Stomach (tissue), 9 donors: ENCODE results near the gene IMPDH2. TPM values are rescaled to one million over a fixed set of nuclear protein-coding genes. Genes with fewer than 3 reads are reported as not detected.

Source experiments
- DNase-seq, 2 donors: peaks; one replicate each; pipeline versions ENCODE4 v3.0.0 to v3.0.0-alpha.2; 2013 to 2019
- H3K27ac ChIP-seq, 5 donors: fragments of 200-600 bp in 4 of 5; sonication (generic) in 4 of 5; one replicate each; pipeline ENCODE4 v1.5.1; 2013 to 2019; ENCODE audit warnings: mild to moderate bottlenecking in 1 of 5, moderate library complexity in 1 of 5
- H3K27me3 ChIP-seq, 3 donors: fragments of 200-600 bp; sonication (generic); one replicate each; pipeline ENCODE4 v1.5.1; 2017 to 2019; ENCODE audit warnings: mixed run types in 1 of 3
- H3K36me3 ChIP-seq, 4 donors: fragments of 200-600 bp; sonication (generic); 1 replicate in 3 of 4; 2 replicates in 1 of 4; pipeline ENCODE4 v1.5.1; 2016 to 2019
- H3K4me1 ChIP-seq, 4 donors: fragments of 200-600 bp; sonication (generic); one replicate each; pipeline ENCODE4 v1.5.1; 2016 to 2019
- H3K4me3 ChIP-seq, 4 donors: fragments of 200-600 bp; sonication (generic) in 3 of 4; one replicate each; pipeline ENCODE4 v1.5.1; 2016 to 2019; ENCODE audit warnings: mild to moderate bottlenecking in 1 of 4
- H3K9me3 ChIP-seq, 4 donors: fragments of 200-600 bp; sonication (generic); one replicate each; pipeline ENCODE4 v1.5.1; 2016 to 2019
- CTCF ChIP-seq, 7 experiments: fragments of 450-650 bp in 4 of 7; fragments of 200-600 bp in 3 of 7; sonication (generic) in 3 of 7; IDR thresholded peaks; one replicate each; pipeline ENCODE4 v1.5.1; 2016 to 2019; ENCODE audit warnings: antibody characterized with exemption in 7 of 7, control low read depth in 2 of 7, mild to moderate bottlenecking in 1 of 7
- EP300 ChIP-seq: sonication (generic); formaldehyde crosslinking; IDR thresholded peaks from one replicate; pipeline ENCODE4 v1.6.1; 2017; ENCODE audit warnings: antibody characterized with exemption
- POLR2A ChIP-seq, 4 donors: fragments of 450-650 bp; IDR thresholded peaks; one replicate each; pipeline ENCODE4 v1.6.1; 2016; ENCODE audit warnings: antibody characterized with exemption in 4 of 4, control low read depth in 2 of 4, mild to moderate bottlenecking in 1 of 4, moderate library complexity in 1 of 4
- POLR2AphosphoS5 ChIP-seq, 3 donors: sonication (generic); formaldehyde crosslinking; IDR thresholded peaks; one replicate each; pipeline ENCODE4 v1.6.1; 2016; ENCODE audit warnings: antibody characterized with exemption in 3 of 3
- WGBS, 5 donors: extraction: QIAGEN DNeasy Blood & Tissue Kit in 3 of 5; methylation state at CpG; one replicate each; pipeline versions ENCODE4 v1.1.5 to v1.1.7; 2013 to 2018; 5-methylcytosine and 5-hydroxymethylcytosine counted together
- intact Hi-C: fragments of 100-400 bp; cut with DNase I; formaldehyde crosslinking; loops from one replicate; pipeline ENCODE4 v1.15.1; 2023; ENCODE audit warnings: low total_unique reads
- polyA plus RNA-seq, 3 donors: library from polyadenylated mRNA; stranded (reverse); fragments of 200-250 nt; gene quantifications; one replicate each; pipeline ENCODE4 v1.2.3, GENCODE V29; 2013
- total RNA-seq, 5 donors: library from RNA; depleted of rRNA; stranded (reverse); fragments of >200 nt; gene quantifications; one replicate each; pipeline versions ENCODE4 v1.1.0 to v1.2.3, GENCODE V29; 2014 to 2016
- donor health status: healthy with polysubstance abuse.
- donor health status: Bipolar disorder and iron deficiency.
- donor health status: healthy.

Gene IMPDH2
- total and polyA plus RNA-seq, 8 donors: 50.4 to 159 (median 107) TPM

- H3K4me1 ChIP-seq: peaks cover 25 to 72% (median 58%) of the 10 kb centered on the region in 4 donors
- peaks cover 36 to 61% (median 57%) of the 10 kb centered on the region in 4 donors for H3K36me3 ChIP-seq
- WGBS, 5 donors: 86 to 91% (median 90%) methylated on average over 8 of the region's 8 CpGs
- no peaks in the 10 kb centered on the region for H3K9me3 ChIP-seq
- H3K4me3 ChIP-seq: no peak overlapping the region
- H3K27ac ChIP-seq: no peak overlapping the region
- TF ChIP-seq POLR2AphosphoS5 (IDR thresholded peaks at IDR 0.05) (no peak), EP300 (no peak), CTCF (IDR thresholded peaks at IDR 0.05) (no peak), POLR2A (IDR thresholded peaks at IDR 0.05) (no peak)
- H3K27me3 ChIP-seq: no peaks in the 10 kb centered on the region
- DNase-seq: no peak
- intact Hi-C loops: no loop called here
Observed at GRCh38 chr3:49025793-49026520, 3.2 kb downstream of the IMPDH2 start.

- no peaks in the 10 kb centered on the region for H3K27me3 ChIP-seq
- H3K4me1 ChIP-seq: peaks cover 29 to 77% (median 65%) of the 10 kb centered on the region in 4 donors
- peak in 1 of 2 donors; percentile 12 for DNase-seq
- WGBS, 5 donors: 67 to 73% (median 69%) methylated on average over 6 to 13 of the region's 13 CpGs
- H3K27ac ChIP-seq: no peak overlapping the region
- H3K36me3 ChIP-seq: peaks cover 36 to 53% (median 49%) of the 10 kb centered on the region in 4 donors
- no peak for TF ChIP-seq EP300
- TF ChIP-seq POLR2A (IDR thresholded peaks at IDR 0.05): no peak
- no peak for TF ChIP-seq POLR2AphosphoS5 (IDR thresholded peaks at IDR 0.05)
- TF ChIP-seq CTCF (IDR thresholded peaks at IDR 0.05): no peak
- no peak overlapping the region for H3K4me3 ChIP-seq
- intact Hi-C loops: no loop called here
- no peaks in the 10 kb centered on the region for H3K9me3 ChIP-seq
Observed at GRCh38 chr3:49025005-49025792, 4.0 kb downstream of the IMPDH2 start.

GRCh38 chr3:49024449-49024848 lies 4.7 kb downstream of the IMPDH2 start:
- no peaks in the 10 kb centered on the region for H3K9me3 ChIP-seq
- peaks cover 37 to 79% (median 70%) of the 10 kb centered on the region in 4 donors for H3K4me1 ChIP-seq
- TF ChIP-seq CTCF (IDR thresholded peaks at IDR 0.05) (no peak), POLR2A (IDR thresholded peaks at IDR 0.05) (no peak), POLR2AphosphoS5 (IDR thresholded peaks at IDR 0.05) (no peak), EP300 (no peak)
- WGBS, 5 donors: 63 to 78% (median 69%) methylated on average over 5 of the region's 5 CpGs
- no peak overlapping the region for H3K4me3 ChIP-seq
- H3K27ac ChIP-seq: no peak overlapping the region
- intact Hi-C loops: no loop called here
- peaks cover 36 to 48% (median 46%) of the 10 kb centered on the region in 4 donors for H3K36me3 ChIP-seq
- DNase-seq: no peak
- no peaks in the 10 kb centered on the region for H3K27me3 ChIP-seq

- Histone ChIP-seq H3K27ac (no peak overlapping the region), H3K4me3 (peak overlapping the region in 1 of 4 donors; percentile 94), H3K4me1 (peaks cover 40 to 79% (median 71%) of the 10 kb centered on the region in 4 donors), H3K9me3 (no peaks in the 10 kb centered on the region), H3K27me3 (no peaks in the 10 kb centered on the region), H3K36me3 (peaks cover 36 to 48% (median 46%) of the 10 kb centered on the region in 4 donors)
- DNase-seq: peak in 1 of 2 donors; percentile 5
- TF ChIP-seq POLR2AphosphoS5 (IDR thresholded peaks at IDR 0.05) (no peak), CTCF (IDR thresholded peaks at IDR 0.05) (no peak), POLR2A (IDR thresholded peaks at IDR 0.05) (no peak), EP300 (no peak)
- 85 to 93% (median 88%) methylated on average over 4 of the region's 4 CpGs for WGBS, 5 donors
- intact Hi-C loops: no loop called here
Observed at GRCh38 chr3:49023775-49024174, 5.4 kb downstream of the IMPDH2 start.
